IMR-90 (cell line): Measurements from ENCODE around the gene RASAL1. TPM values are rescaled to one million over a fixed set of nuclear protein-coding genes. Genes with fewer than 3 reads are reported as not detected.

ENCODE experiments used
- ATAC-seq: fragments of 200-7000 bp; cut with Tn5 transposase; 2 replicates; pipeline ENCODE4 v1.9.1; 2020; ENCODE audit warnings: low read depth, mild to moderate bottlenecking, moderate library complexity
- BruUV-seq: library from RNA; stranded (reverse); fragments of 400-500 nt; replicated peaks from 2 replicates; lab custom pipeline; 2021; lab: Mats Ljungman, UMichigan
- CTCF ChIA-PET: fragments of 300-600 bp; formaldehyde crosslinking; extraction: SDS; loops from one replicate; lab custom pipeline; 2021; ENCODE audit warnings: antibody characterized with exemption; lab: Yijun Ruan, JAX
- POLR2A ChIA-PET: fragments of 300-600 bp; sonication (Branson Sonifier 250); formaldehyde crosslinking; loops from one replicate; lab custom pipeline; 2022; ENCODE audit warnings: antibody characterized with exemption; ENCODE audit not compliant: unreplicated experiment; lab: Charles Lee
- DNase-seq: peaks from one replicate; pipeline ENCODE4 v3.0.0; 2013
- H2AFZ ChIP-seq: replicated peaks from 2 replicates; pipeline ENCODE3; 2013; ENCODE audit warnings: low read length, mild to moderate bottlenecking; ENCODE audit not compliant: poor library complexity
- H2AK5ac ChIP-seq: 2 replicates; pipeline ENCODE4 v1.6.1; 2013; ENCODE audit warnings: low read depth, low read length, inconsistent platforms
- H2AK9ac ChIP-seq: replicated peaks from 2 replicates; pipeline ENCODE3; 2013; ENCODE audit warnings: mild to moderate bottlenecking, low read depth, low read length, moderate library complexity; ENCODE audit not compliant: poor library complexity
- H2BK120ac ChIP-seq: 2 replicates; pipeline ENCODE4 v1.6.1; 2013; ENCODE audit warnings: low read depth, low read length, inconsistent platforms
- H2BK15ac ChIP-seq: 3 replicates; pipeline ENCODE4 v1.6.1; 2013; ENCODE audit warnings: low read depth, low read length, inconsistent platforms
- H2BK20ac ChIP-seq: 2 replicates; pipeline ENCODE4 v1.6.1; 2013; ENCODE audit warnings: low read depth, mild to moderate bottlenecking, inconsistent platforms, low read length, moderate library complexity
- H2BK5ac ChIP-seq: 2 replicates; pipeline ENCODE4 v1.6.1; 2013; ENCODE audit warnings: mild to moderate bottlenecking, low read depth, low read length, inconsistent platforms; ENCODE audit not compliant: poor library complexity, severe bottlenecking
- H3K14ac ChIP-seq: replicated peaks from 2 replicates; pipeline ENCODE4 v1.6.1; 2013; ENCODE audit warnings: low read depth, low read length, inconsistent platforms
- H3K18ac ChIP-seq: 2 replicates; pipeline ENCODE4 v1.6.1; 2013; ENCODE audit warnings: low read depth, low read length, control low read depth
- H3K23ac ChIP-seq: 2 replicates; pipeline ENCODE4 v1.6.1; 2013; ENCODE audit warnings: low read depth, low read length, inconsistent platforms
- H3K27ac ChIP-seq: 2 replicates; pipeline ENCODE4 v1.5.1; 2013; ENCODE audit warnings: mild to moderate bottlenecking, control low read depth, low read length; ENCODE audit not compliant: insufficient read depth
- H3K27me3 ChIP-seq: 2 replicates; pipeline ENCODE4 v1.6.1; 2013; ENCODE audit warnings: low read length; ENCODE audit not compliant: control insufficient read depth, insufficient read depth
- H3K36me3 ChIP-seq: 2 replicates; pipeline ENCODE4 v1.6.1; 2013; ENCODE audit warnings: low read length, mixed read lengths; ENCODE audit not compliant: control insufficient read depth, insufficient read depth
- H3K4ac ChIP-seq: 2 replicates; pipeline ENCODE4 v1.6.1; 2013; ENCODE audit warnings: low read depth, low read length, inconsistent platforms
- H3K4me1 ChIP-seq: 2 replicates; pipeline ENCODE4 v1.6.1; 2013; ENCODE audit warnings: low read length, mixed read lengths; ENCODE audit not compliant: control insufficient read depth, insufficient read depth
- H3K4me2 ChIP-seq: 2 replicates; pipeline ENCODE4 v1.6.1; 2013; ENCODE audit warnings: low read depth, mild to moderate bottlenecking, control low read depth, low read length, moderate library complexity
- H3K4me3 ChIP-seq: 2 replicates; pipeline ENCODE4 v1.5.1; 2013; ENCODE audit warnings: low read depth, mild to moderate bottlenecking, control low read depth, low read length, moderate library complexity; ENCODE audit not compliant: insufficient read depth
- H3K56ac ChIP-seq: 2 replicates; pipeline ENCODE4 v1.6.1; 2013; ENCODE audit warnings: low read length, inconsistent platforms; ENCODE audit not compliant: insufficient read depth; ENCODE audit errors: extremely low read depth
- H3K79me1 ChIP-seq, 2 experiments: 2 replicates each; pipeline ENCODE4 v1.6.1; 2013; ENCODE audit warnings: low read length in 2 of 2, inconsistent platforms in 1 of 2, low read depth in 1 of 2
- H3K9ac ChIP-seq: 2 replicates; pipeline ENCODE4 v1.6.1; 2013; ENCODE audit warnings: low read depth, low read length, control low read depth
- H3K9me1 ChIP-seq: 2 replicates; pipeline ENCODE4 v1.6.1; 2013; ENCODE audit warnings: low read length, inconsistent platforms; ENCODE audit not compliant: insufficient read depth
- H3K9me3 ChIP-seq: 2 replicates; pipeline ENCODE4 v1.6.1; 2013; ENCODE audit warnings: low read length; ENCODE audit not compliant: control insufficient read depth, insufficient read depth
- H4K20me1 ChIP-seq: 2 replicates; pipeline ENCODE4 v1.6.1; 2013; ENCODE audit warnings: low read length, inconsistent platforms; ENCODE audit not compliant: insufficient read depth
- H4K5ac ChIP-seq: 2 replicates; pipeline ENCODE4 v1.6.1; 2013; ENCODE audit warnings: mild to moderate bottlenecking, low read depth, low read length, control low read depth
- H4K8ac ChIP-seq, 2 experiments: 2 replicates each; pipeline ENCODE4 v1.6.1; 2013; ENCODE audit warnings: low read depth in 2 of 2, low read length in 2 of 2, control low read depth in 1 of 2, inconsistent platforms in 1 of 2
- H4K91ac ChIP-seq: 2 replicates; pipeline ENCODE4 v1.6.1; 2013; ENCODE audit warnings: low read depth, low read length, inconsistent platforms; ENCODE audit not compliant: insufficient read depth
- CEBPB ChIP-seq: IDR thresholded peaks from 2 replicates; pipeline ENCODE4 v1.6.1; 2012; ENCODE audit warnings: low read depth, low read length, improper control_type of control experiment
- CHD1 ChIP-seq: IDR thresholded peaks from 2 replicates; pipeline ENCODE4 v1.6.1; 2012; ENCODE audit warnings: low read depth, low read length, improper control_type of control experiment
- CTCF ChIP-seq: conservative IDR thresholded peaks from 2 replicates; pipeline ENCODE4 v1.5.1; 2012; ENCODE audit warnings: mild to moderate bottlenecking, low read depth, low read length, improper control_type of control experiment
- MAZ ChIP-seq: IDR thresholded peaks from 2 replicates; pipeline ENCODE4 v1.6.1; 2012; ENCODE audit warnings: low read depth, mild to moderate bottlenecking, low read length, improper control_type of control experiment, moderate library complexity, borderline replicate concordance
- MXI1 ChIP-seq: IDR thresholded peaks from 2 replicates; pipeline ENCODE4 v1.6.1; 2012; ENCODE audit warnings: low read depth, mild to moderate bottlenecking, low read length, moderate library complexity, borderline replicate concordance
- WGBS, 2 experiments: methylation state at CpG; one replicate each; pipeline versions ENCODE4 v1.1.5 to v1.1.7; 2013; ENCODE audit warnings: missing lambda C conversion rate in 2 of 2; ENCODE audit not compliant: insufficient read length in 1 of 2; ENCODE audit errors: extremely low coverage in 2 of 2; 5-methylcytosine and 5-hydroxymethylcytosine counted together
- dilution Hi-C: fragments of 300-500 bp; cut with HindIII; formaldehyde crosslinking; loops from one replicate; pipeline ENCODE4 v1.14.3; 2018; ENCODE audit warnings: low sequenced_read_pairs; ENCODE audit not compliant: unreplicated experiment
- in situ Hi-C: fragments of 300-500 bp; cut with MboI; formaldehyde crosslinking; loops from 3 replicates; pipeline ENCODE4 v1.14.3; 2019; ENCODE audit warnings: low sequenced_read_pairs, inconsistent platforms, mixed read lengths
- intact Hi-C: fragments of 100-400 bp; cut with micrococcal nuclease; formaldehyde crosslinking; loops from 2 replicates; pipeline ENCODE4 v1.10.0; 2022
- polyA plus RNA-seq, 3 experiments: library from polyadenylated mRNA; depleted of rRNA; stranded (reverse); fragments of >200 nt; gene quantifications; 2 replicates each; pipeline ENCODE4 v1.2.3, GENCODE V29; 2012; ENCODE audit warnings: low replicate concordance in 1 of 3
- total RNA-seq: library from RNA; depleted of rRNA; stranded (reverse); fragments of >200 nt; gene quantifications from 2 replicates; pipeline ENCODE4 v1.2.3, GENCODE V29; 2012

Gene RASAL1
- total and polyA plus RNA-seq, 2 of the 4 experiments (the other 2 are of a cell fraction), result not detected

- CTCF ChIA-PET, result no interaction called here
Measured at GRCh38 chr12:113109360-113109759, 26.2 kb downstream of the RASAL1 start.

More at GRCh38 chr12:113109360-113109759, 26.2 kb downstream of the RASAL1 start:
- H3K9ac ChIP-seq, result no peak overlapping the region
- no peaks in the 10 kb centered on the region for H3K4me1 ChIP-seq
- no peaks in the 10 kb centered on the region for H4K20me1 ChIP-seq
- no peak overlapping the region for H3K4ac ChIP-seq
- TF ChIP-seq CEBPB (no peak), MAZ (no peak), CTCF (no peak), CHD1 (no peak), MXI1 (no peak)
- no peaks in the 10 kb centered on the region for H3K79me1 ChIP-seq
- H3K23ac ChIP-seq, result no peak overlapping the region
- H3K36me3 ChIP-seq, result no peaks in the 10 kb centered on the region
- BruUV-seq, result no TSS peak
- POLR2A ChIA-PET, result no interaction called here
- ATAC-seq (no peak), DNase-seq (no peak)
- no peak overlapping the region for H3K4me2 ChIP-seq
- H2BK15ac ChIP-seq, result no peak overlapping the region
- H3K9me1 ChIP-seq, result no peaks in the 10 kb centered on the region
- no peak overlapping the region for H2BK5ac ChIP-seq
- WGBS, 2 experiments, result 69% methylated on average over 2 of the region's 5 CpGs; no CpG with 5 or more reads in 1 of the 2 experiments
- no peak overlapping the region for H4K8ac ChIP-seq
- H3K27ac ChIP-seq, result no peak overlapping the region
- no peak overlapping the region for H3K56ac ChIP-seq
- dilution Hi-C loops (no loop called here), in situ Hi-C loops (no loop called here), intact Hi-C loops (no loop called here)
- peaks cover 4% of the 10 kb centered on the region; the same call in 1 of the 2 replicates for H3K27me3 ChIP-seq
- H3K9me3 ChIP-seq, result no peaks in the 10 kb centered on the region
- H4K91ac ChIP-seq, result no peak overlapping the region
- no peak overlapping the region for H3K4me3 ChIP-seq
- H4K5ac ChIP-seq, result no peak overlapping the region
- no peak overlapping the region for H2BK120ac ChIP-seq
- H2AK9ac ChIP-seq, result no peak overlapping the region
- no peak overlapping the region for H2AFZ ChIP-seq
- no peak overlapping the region for H2AK5ac ChIP-seq
- no peak overlapping the region for H3K14ac ChIP-seq
- no peak overlapping the region for H2BK20ac ChIP-seq
- no peak overlapping the region for H3K18ac ChIP-seq
